Loucy (cell line): Measurements from ENCODE around the gene RTRAF.

Experiments
- CTCF ChIP-seq: fragments of 200-600 bp; sonication (generic); conservative IDR thresholded peaks from 2 replicates; pipeline ENCODE4 v1.5.1; 2014; ENCODE audit warnings: mild to moderate bottlenecking, antibody characterized with exemption, low read length
- EZH2phosphoT487 ChIP-seq: fragments of 200-600 bp; IDR thresholded peaks from 2 replicates; pipeline ENCODE4 v1.6.1; 2018; ENCODE audit warnings: antibody characterized with exemption, mild to moderate bottlenecking, moderate library complexity, borderline replicate concordance

DNA sequence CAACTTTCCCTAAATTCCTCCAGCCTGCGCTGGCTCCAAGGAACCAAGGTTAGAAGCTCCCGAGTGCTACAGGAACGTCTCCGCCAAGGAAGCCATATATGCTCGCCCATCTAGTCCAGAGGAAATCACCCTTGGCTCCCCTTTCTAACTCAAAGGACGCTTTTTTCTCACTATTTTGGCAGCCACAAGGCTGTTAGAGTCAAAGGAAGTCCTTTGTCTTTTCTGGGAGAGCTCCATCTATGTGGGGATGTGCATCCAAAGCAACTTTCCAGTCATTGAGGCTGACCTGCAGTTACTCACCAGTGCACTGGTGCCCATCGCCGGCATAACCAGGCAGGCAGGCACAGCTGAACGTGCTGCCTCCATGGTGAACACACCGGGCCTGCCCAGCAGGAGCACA lies 37.6 kb downstream of the RTRAF start:
- TF ChIP-seq CTCF, result no peak
- no peak for TF ChIP-seq EZH2phosphoT487
